ENCODE results near the gene SPDYA.

SPDYA gene

DNA sequence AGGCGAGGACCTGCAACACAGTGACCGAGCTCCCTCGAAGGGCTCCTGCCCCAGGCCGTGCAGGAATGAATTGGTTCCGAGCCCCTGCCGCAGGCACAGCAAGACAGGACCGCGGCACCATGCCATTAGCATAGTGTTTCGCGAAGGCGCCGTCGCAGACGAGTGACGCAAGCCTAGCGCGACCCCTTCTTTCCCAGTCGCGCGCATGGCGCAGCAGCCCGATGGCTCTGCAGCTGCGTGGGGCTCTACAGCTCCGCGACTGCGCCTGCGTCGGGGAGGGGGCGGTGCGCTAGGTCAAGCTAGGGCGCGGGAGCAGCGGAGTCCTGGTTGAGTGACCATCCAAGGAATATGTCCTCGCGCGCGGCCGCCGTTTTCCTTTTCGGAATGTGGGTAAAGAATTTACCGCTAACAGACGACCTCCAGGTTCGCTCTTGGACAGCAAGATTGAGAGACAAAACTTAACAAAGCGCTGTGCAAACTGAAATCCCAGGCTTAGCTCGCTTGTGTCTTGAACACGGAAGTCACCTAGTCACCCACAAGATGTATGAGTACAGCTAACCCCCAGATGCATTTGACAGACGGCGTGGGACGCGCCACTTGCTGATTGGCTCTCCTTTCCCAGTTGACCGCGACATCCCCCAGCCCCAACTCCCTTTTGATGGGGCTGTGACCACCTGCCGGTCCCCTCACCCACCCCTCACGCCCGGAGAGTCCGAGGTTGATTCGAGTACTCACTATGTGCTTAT is 59.7 kb downstream of the SPDYA start, which contains the start of gene TRMT61B (continued):
- TF ChIP-seq, protein P1, sequence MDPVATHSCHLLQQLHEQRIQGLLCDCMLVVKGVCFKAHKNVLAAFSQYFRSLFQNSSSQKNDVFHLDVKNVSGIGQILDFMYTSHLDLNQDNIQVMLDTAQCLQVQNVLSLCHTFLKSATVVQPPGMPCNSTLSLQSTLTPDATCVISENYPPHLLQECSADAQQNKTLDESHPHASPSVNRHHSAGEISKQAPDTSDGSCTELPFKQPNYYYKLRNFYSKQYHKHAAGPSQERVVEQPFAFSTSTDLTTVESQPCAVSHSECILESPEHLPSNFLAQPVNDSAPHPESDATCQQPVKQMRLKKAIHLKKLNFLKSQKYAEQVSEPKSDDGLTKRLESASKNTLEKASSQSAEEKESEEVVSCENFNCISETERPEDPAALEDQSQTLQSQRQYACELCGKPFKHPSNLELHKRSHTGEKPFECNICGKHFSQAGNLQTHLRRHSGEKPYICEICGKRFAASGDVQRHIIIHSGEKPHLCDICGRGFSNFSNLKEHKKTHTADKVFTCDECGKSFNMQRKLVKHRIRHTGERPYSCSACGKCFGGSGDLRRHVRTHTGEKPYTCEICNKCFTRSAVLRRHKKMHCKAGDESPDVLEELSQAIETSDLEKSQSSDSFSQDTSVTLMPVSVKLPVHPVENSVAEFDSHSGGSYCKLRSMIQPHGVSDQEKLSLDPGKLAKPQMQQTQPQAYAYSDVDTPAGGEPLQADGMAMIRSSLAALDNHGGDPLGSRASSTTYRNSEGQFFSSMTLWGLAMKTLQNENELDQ (tag by site-specific recombination; IDR thresholded peaks at IDR 0.05; ENCODE audit: low read depth) = no peak
- 0 out of 2 replicates have a peak, but pooled peaks have one; percentile 41 for TF ChIP-seq ZNF600 (tag by site-specific recombination; IDR thresholded peaks at IDR 0.05)
- TF ChIP-seq, protein P2, sequence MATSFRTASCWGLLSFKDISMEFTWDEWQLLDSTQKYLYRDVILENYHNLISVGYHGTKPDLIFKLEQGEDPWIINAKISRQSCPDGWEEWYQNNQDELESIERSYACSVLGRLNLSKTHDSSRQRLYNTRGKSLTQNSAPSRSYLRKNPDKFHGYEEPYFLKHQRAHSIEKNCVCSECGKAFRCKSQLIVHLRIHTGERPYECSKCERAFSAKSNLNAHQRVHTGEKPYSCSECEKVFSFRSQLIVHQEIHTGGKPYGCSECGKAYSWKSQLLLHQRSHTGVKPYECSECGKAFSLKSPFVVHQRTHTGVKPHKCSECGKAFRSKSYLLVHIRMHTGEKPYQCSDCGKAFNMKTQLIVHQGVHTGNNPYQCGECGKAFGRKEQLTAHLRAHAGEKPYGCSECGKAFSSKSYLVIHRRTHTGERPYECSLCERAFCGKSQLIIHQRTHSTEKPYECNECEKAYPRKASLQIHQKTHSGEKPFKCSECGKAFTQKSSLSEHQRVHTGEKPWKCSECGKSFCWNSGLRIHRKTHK (tag by site-specific recombination; IDR thresholded peaks at IDR 0.05) = no peak
- peak; percentile 86 for TF ChIP-seq YY1 (tag by site-specific recombination; IDR thresholded peaks at IDR 0.05)
- TF ChIP-seq, protein P3, sequence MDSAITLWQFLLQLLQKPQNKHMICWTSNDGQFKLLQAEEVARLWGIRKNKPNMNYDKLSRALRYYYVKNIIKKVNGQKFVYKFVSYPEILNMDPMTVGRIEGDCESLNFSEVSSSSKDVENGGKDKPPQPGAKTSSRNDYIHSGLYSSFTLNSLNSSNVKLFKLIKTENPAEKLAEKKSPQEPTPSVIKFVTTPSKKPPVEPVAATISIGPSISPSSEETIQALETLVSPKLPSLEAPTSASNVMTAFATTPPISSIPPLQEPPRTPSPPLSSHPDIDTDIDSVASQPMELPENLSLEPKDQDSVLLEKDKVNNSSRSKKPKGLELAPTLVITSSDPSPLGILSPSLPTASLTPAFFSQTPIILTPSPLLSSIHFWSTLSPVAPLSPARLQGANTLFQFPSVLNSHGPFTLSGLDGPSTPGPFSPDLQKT (IDR thresholded peaks at IDR 0.05; ENCODE audit: borderline replicate concordance, low read depth, low read length) = no peak
- no peak for TF ChIP-seq ZNF555 (tag by site-specific recombination; conservative IDR thresholded peaks at IDR 0.05)
- TF ChIP-seq ZNF24 (tag by site-specific recombination; IDR thresholded peaks at IDR 0.05) = peak; percentile 53; the same call in 1 of the 2 replicates
- no peak for TF ChIP-seq ZNF132 (tag by site-specific recombination; IDR thresholded peaks at IDR 0.05; ENCODE audit: borderline replicate concordance)
- TF ChIP-seq, protein P4, sequence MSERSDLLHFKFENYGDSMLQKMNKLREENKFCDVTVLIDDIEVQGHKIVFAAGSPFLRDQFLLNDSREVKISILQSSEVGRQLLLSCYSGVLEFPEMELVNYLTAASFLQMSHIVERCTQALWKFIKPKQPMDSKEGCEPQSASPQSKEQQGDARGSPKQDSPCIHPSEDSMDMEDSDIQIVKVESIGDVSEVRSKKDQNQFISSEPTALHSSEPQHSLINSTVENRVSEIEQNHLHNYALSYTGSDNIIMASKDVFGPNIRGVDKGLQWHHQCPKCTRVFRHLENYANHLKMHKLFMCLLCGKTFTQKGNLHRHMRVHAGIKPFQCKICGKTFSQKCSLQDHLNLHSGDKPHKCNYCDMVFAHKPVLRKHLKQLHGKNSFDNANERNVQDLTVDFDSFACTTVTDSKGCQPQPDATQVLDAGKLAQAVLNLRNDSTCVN (tag by site-specific recombination; optimal IDR thresholded peaks at IDR 0.05) = peak; percentile 95
- TF ChIP-seq ZNF560 (tag by site-specific recombination; IDR thresholded peaks at IDR 0.05; ENCODE audit: borderline replicate concordance) = no peak
- no peak for TF ChIP-seq GLI2 (tag by site-specific recombination; IDR thresholded peaks at IDR 0.05; ENCODE audit: borderline replicate concordance, low read depth)
- TF ChIP-seq ZNF610 (tag by site-specific recombination; IDR thresholded peaks at IDR 0.05; ENCODE audit: borderline replicate concordance) = 0 out of 2 replicates have a peak, but pooled peaks have one; percentile 41
- no peak for TF ChIP-seq TCF7L2 (IDR thresholded peaks at IDR 0.05; ENCODE audit: borderline replicate concordance, low read depth, low read length)
- no peak for TF ChIP-seq ZFP41 (tag by site-specific recombination; IDR thresholded peaks at IDR 0.05; ENCODE audit: borderline replicate concordance)
- TF ChIP-seq SCRT1 (tag by site-specific recombination; IDR thresholded peaks at IDR 0.05; ENCODE audit: borderline replicate concordance) = no peak
- TF ChIP-seq, protein P5, sequence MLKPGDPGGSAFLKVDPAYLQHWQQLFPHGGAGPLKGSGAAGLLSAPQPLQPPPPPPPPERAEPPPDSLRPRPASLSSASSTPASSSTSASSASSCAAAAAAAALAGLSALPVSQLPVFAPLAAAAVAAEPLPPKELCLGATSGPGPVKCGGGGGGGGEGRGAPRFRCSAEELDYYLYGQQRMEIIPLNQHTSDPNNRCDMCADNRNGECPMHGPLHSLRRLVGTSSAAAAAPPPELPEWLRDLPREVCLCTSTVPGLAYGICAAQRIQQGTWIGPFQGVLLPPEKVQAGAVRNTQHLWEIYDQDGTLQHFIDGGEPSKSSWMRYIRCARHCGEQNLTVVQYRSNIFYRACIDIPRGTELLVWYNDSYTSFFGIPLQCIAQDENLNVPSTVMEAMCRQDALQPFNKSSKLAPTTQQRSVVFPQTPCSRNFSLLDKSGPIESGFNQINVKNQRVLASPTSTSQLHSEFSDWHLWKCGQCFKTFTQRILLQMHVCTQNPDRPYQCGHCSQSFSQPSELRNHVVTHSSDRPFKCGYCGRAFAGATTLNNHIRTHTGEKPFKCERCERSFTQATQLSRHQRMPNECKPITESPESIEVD (tag by site-specific recombination; IDR thresholded peaks at IDR 0.05) = no peak
- TF ChIP-seq ZNF292 (tag by site-specific recombination; IDR thresholded peaks at IDR 0.05; ENCODE audit: borderline replicate concordance, low read depth) = no peak
- TF ChIP-seq ZNF426 (tag by site-specific recombination; IDR thresholded peaks at IDR 0.05) = no peak
- TF ChIP-seq ZBTB48 (tag by site-specific recombination; IDR thresholded peaks at IDR 0.05) = peak; percentile 46; the same call in 1 of the 2 replicates
- TF ChIP-seq, protein P6, sequence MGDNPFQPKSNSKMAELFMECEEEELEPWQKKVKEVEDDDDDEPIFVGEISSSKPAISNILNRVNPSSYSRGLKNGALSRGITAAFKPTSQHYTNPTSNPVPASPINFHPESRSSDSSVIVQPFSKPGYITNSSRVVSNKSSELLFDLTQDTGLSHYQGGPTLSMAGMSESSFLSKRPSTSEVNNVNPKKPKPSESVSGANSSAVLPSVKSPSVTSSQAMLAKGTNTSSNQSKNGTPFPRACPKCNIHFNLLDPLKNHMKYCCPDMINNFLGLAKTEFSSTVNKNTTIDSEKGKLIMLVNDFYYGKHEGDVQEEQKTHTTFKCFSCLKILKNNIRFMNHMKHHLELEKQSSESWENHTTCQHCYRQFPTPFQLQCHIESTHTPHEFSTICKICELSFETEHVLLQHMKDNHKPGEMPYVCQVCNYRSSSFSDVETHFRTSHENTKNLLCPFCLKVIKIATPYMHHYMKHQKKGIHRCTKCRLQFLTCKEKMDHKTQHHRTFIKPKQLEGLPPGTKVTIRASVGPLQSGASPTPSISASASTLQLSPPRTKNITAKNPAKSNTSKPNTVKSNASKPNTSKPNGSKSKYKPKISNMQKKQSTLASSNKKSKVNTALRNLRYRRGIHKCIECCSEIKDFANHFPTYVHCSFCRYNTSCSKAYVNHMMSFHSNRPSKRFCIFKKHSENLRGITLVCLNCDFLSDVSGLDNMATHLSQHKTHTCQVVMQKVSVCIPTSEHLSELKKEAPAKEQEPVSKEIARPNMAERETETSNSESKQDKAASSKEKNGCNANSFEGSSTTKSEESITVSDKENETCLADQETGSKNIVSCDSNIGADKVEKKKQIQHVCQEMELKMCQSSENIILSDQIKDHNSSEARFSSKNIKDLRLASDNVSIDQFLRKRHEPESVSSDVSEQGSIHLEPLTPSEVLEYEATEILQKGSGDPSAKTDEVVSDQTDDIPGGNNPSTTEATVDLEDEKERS (tag by site-specific recombination; IDR thresholded peaks at IDR 0.05) = no peak
- no peak for TF ChIP-seq SALL2 (tag by site-specific recombination; IDR thresholded peaks at IDR 0.05; ENCODE audit: borderline replicate concordance)
- TF ChIP-seq ZNF776 (tag by site-specific recombination; IDR thresholded peaks at IDR 0.05; ENCODE audit: borderline replicate concordance) = no peak
- TF ChIP-seq ZNF274 (IDR thresholded peaks at IDR 0.05; ENCODE audit: low read length) = no peak
- TF ChIP-seq ZNF274 (tag by site-specific recombination; IDR thresholded peaks at IDR 0.05; ENCODE audit: borderline replicate concordance) = no peak
- TF ChIP-seq, protein P7, sequence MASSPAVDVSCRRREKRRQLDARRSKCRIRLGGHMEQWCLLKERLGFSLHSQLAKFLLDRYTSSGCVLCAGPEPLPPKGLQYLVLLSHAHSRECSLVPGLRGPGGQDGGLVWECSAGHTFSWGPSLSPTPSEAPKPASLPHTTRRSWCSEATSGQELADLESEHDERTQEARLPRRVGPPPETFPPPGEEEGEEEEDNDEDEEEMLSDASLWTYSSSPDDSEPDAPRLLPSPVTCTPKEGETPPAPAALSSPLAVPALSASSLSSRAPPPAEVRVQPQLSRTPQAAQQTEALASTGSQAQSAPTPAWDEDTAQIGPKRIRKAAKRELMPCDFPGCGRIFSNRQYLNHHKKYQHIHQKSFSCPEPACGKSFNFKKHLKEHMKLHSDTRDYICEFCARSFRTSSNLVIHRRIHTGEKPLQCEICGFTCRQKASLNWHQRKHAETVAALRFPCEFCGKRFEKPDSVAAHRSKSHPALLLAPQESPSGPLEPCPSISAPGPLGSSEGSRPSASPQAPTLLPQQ (tag by site-specific recombination; IDR thresholded peaks at IDR 0.05) = peak; percentile 64; the same call in 1 of the 2 replicates

Measured in HEK293 (cell line).